Measurements from ENCODE around the gene AMPD3. TPM values are rescaled to one million over a fixed set of nuclear protein-coding genes. Genes with fewer than 3 reads are reported as not detected.

The AMPD3 gene
- total and polyA plus RNA-seq, 10 donors, result 9.3 to 54.7 (median 25.2) TPM

GRCh38 chr11:10494636-10495463 lies 39.8 kb downstream of the AMPD3 start:
- H3K27me3 ChIP-seq (replicated peaks in 1 of 7), result no peaks in the 10 kb centered on the region
- no peaks in the 10 kb centered on the region for H3K9me3 ChIP-seq
- H3K27ac ChIP-seq, result peak overlapping the region in 1 of 8 donors; percentile 2
- H3K4me3 ChIP-seq, result no peak overlapping the region
- H3K4me1 ChIP-seq, result peaks cover 3 to 21% (median 15%) of the 10 kb centered on the region in 6 donors
- intact Hi-C loops (cut with DNase I; ENCODE audit: low total_unique reads), result no loop called here
- peak in 1 of 3 donors; percentile 25 for TF ChIP-seq POLR2AphosphoS5 (IDR thresholded peaks at IDR 0.05)
- TF ChIP-seq CTCF (IDR thresholded peaks at IDR 0.05 in 8 of 11, conservative IDR thresholded peaks at IDR 0.05 in 3 of 11), result no peak
- 93 to 97% (median 95%) methylated on average over 14 of the region's 14 CpGs for WGBS, 5 donors
- no peak for DNase-seq
- peaks cover 2 to 100% (median 66%) of the 10 kb centered on the region in 6 donors for H3K36me3 ChIP-seq

GRCh38 chr11:10495464-10495786 lies 40.4 kb downstream of the AMPD3 start:
- Histone ChIP-seq H3K36me3 (peaks cover 2 to 100% (median 72%) of the 10 kb centered on the region in 6 donors), H3K27ac (peak overlapping the region in 1 of 8 donors; percentile 2), H3K4me1 (peaks cover 0 to 15% (median 9%) of the 10 kb centered on the region in 6 donors), H3K9me3 (no peaks in the 10 kb centered on the region), H3K27me3 (replicated peaks in 1 of 7) (no peaks in the 10 kb centered on the region), H3K4me3 (no peak overlapping the region)
- no peak for TF ChIP-seq POLR2A (IDR thresholded peaks at IDR 0.05)
- peak in 1 of 3 donors; percentile 5 for TF ChIP-seq POLR2AphosphoS5 (IDR thresholded peaks at IDR 0.05)
- no peak for DNase-seq
- intact Hi-C loops (cut with DNase I; ENCODE audit: low total_unique reads), result no loop called here
- WGBS, 5 donors, result 95 to 99% (median 96%) methylated on average over 8 of the region's 8 CpGs

- H3K36me3 ChIP-seq, result peaks cover 2 to 100% (median 77%) of the 10 kb centered on the region in 6 donors
Observed at GRCh38 chr11:10496296-10496936, 41.4 kb downstream of the AMPD3 start.

More at GRCh38 chr11:10496296-10496936, 41.4 kb downstream of the AMPD3 start:
- intact Hi-C loops (cut with DNase I; ENCODE audit: low total_unique reads), result no loop called here
- Histone ChIP-seq H3K4me1 (peaks cover 0 to 10% (median 2%) of the 10 kb centered on the region in 6 donors), H3K9me3 (no peaks in the 10 kb centered on the region), H3K4me3 (no peak overlapping the region), H3K27ac (peak overlapping the region in 2 of 8 donors; percentile 21 to 24), H3K27me3 (replicated peaks in 1 of 7) (no peaks in the 10 kb centered on the region)
- TF ChIP-seq CTCF (IDR thresholded peaks at IDR 0.05 in 8 of 11, conservative IDR thresholded peaks at IDR 0.05 in 3 of 11), result no peak
- no peak for TF ChIP-seq POLR2A (IDR thresholded peaks at IDR 0.05)
- no peak for TF ChIP-seq POLR2AphosphoS5 (IDR thresholded peaks at IDR 0.05)
- WGBS, 5 donors, result 93 to 98% (median 95%) methylated on average over 4 of the region's 4 CpGs
- no peak for DNase-seq
